GM18858 (cell line): ENCODE results near the gene BEST1.
"Not testable (repeated sequence)": the region's sequence is repeated elsewhere in the genome, so short reads cannot be mapped to it uniquely, and the experiment has no call there.

ENCODE experiments used
- ATAC-seq: cut with Tn5 transposase; IDR thresholded peaks from one replicate; pipeline ENCODE4 v1.9.1; 2021; ENCODE audit not compliant: unreplicated experiment

Gene BEST1

DNA sequence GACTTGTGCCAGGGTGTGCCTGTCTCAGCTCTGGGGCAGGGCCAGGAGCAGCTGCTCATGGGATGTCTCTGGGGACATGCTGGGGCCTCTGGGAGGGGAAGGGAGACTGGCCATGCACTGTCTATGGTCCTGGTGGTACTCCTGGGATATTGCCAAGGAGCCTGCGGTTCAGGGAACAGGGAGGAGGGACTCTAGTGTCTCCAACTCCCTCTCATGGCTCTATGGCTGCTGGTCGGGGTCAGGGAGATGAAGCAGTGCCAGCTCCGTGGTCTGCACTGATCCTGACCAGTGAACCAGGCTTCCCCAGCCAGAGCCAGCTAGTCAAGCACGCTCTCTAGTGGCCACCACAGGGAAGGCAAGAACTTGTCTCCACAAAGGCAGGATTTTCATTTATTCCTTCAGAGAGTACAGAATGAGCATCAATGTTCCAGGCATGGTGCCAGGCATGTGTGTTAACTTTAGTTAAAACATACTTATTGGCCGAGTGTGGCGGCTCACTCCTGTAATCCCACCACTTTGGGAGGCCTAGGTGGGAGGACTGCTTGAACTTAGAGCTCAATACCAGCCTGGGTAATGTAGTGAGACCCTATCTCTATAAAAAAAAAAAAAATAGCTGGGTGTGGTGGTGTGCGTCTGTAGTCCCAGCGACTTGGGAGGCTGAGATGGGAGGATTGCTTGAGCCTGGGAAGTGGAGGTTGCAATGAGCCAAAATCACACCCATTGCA, 2.5 kb upstream of the BEST1 start:
- ATAC-seq, result no peak

DNA sequence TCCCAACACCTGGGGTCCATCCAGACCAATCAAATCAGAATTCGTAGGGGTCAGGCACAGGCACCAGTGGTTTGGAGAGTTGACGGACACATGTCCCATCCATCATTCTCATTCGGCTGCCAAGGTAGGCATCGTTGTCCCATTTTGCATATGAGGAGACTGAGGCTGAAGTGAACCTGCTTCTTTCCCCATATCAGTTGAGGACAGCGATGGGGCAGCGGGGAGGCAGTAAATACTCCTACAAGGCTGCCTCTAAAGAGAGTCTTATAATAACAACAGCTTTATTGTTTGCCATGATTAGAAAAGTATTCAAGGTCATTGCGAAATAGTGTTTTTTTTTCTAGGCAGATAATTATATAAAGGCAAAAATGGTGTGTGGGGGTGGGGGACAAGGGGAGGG, 1.6 kb upstream of the BEST1 start:
- no peak for ATAC-seq

DNA sequence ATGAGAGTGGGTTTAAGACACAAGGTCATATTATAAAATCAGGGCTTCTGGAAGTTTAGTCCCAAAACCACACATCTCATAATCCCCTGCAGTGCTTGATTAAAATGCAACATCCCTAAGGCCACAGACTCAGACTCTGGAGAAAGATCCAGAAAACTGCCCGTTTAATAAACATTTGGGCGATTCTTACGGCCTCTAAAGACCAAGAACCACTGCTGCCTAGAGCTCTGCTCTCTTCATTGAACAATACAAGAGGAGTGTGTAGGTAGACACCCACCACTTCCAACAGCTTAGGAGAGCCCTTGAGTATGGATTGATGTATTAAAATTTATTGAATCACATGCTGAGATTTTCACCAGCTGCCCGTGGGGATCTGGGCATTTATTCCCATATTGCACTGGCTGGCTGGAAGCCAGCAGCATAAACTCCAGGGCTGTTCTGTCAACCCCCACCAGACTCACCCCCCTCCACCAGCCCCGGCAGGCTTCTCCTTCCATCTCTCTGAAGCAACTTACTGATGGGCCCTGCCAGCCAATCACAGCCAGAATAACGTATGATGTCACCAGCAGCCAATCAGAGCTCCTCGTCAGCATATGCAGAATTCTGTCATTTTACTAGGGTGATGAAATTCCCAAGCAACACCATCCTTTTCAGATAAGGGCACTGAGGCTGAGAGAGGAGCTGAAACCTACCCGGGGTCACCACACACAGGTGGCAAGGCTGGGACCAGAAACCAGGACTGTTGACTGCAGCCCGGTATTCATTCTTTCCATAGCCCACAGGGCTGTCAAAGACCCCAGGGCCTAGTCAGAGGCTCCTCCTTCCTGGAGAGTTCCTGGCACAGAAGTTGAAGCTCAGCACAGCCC, 749 bp upstream of the BEST1 start:
- ATAC-seq, result no peak

DNA sequence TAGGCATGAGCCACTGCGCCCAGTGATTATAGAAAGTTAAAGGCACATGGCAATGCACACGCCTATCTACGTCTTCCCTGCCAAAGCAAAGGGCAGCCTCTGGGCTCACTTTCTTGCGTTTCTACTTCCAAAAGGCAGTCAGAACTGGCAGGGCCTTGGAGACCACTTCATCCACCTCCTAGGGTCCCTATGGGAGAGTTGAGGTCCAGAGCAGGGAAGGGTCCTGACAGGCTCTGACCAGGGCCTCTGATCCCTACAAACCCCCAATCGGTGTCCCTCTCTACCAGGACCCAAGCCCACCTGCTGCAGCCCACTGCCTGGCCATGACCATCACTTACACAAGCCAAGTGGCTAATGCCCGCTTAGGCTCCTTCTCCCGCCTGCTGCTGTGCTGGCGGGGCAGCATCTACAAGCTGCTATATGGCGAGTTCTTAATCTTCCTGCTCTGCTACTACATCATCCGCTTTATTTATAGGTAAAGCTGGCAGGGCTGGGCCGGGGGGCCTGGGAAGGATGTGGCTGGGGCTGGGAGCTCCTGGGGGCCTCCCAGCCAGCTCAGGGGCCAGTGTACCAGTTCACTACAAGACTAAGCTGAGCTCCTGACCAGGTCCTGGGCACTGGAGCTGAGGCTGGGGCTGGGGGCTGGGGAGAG, 1.5 kb downstream of the BEST1 start:
- no peak for ATAC-seq

DNA sequence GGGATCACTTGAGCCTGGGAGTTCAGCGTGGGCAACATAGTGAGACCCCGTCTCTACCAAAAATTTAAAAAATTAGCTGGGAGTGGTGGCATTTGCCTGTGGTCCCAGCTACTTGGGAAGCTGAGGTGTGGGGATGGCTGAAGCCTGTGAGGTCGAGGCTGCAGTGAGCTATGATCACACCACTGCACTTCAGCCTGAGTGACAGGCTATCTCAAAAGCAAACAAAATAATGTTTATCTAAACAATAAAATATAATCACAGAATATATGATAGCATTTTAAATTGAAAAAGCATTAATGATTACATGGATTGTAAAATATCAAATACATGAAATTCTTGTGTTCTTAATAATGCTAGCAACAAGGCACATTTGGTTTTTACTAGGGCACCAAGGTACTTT, 2.7 kb downstream of the BEST1 start:
- ATAC-seq, result no peak

DNA sequence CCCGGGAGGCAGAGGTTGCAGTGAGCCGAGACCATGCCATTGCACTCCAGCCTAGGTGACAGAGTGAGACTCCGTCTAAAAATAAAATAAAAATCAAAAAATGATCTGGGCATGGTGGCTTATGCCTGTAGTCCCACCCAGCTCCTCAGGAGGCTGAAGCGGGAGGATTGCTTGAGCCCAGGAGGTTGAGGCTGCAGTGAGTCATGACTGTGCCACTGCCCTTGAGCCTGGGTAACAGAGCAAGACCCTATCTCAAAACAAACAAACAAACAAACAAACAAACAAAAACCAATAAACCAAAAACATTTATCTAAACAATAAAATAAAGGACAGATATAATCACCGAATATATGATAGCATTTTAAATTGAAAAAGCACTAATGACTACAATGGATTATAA, 3.5 kb downstream of the BEST1 start:
- ATAC-seq, result not testable (repeated sequence)

DNA sequence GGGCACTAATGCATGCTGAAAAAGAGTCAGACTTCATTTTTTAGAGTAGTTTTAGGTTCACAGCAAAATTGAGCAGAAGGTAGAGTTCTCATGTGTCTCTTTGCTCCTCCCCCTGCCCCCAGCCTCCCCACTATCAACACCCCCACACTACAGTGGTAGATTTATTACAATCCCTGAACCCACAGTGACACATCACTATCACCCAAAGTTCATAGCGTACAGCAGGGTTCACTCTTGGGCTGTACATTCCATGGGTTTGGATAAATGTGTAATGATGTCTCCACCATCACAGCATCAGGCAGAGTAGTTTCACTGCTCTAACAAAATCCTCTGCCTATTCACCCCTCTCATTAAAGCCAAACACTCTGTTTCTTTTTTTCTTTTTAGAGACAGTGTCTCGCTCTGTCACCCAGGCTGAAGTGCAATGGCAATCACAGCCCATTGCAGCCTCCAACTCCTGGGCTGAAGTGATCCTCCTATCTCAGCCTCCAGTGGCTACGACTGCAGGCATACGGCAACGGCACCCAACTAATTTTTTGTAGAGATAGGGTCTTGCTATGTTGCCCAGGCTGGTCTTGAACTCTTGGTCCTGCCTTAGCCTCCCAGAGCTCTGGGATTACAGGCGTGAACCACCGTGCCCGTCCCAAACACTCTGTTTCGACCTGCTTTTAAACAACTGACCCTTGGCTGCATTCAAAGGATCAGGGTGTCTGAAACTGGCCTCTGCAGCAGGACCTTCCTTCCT, 4.1 kb downstream of the BEST1 start:
- ATAC-seq, result no peak

DNA sequence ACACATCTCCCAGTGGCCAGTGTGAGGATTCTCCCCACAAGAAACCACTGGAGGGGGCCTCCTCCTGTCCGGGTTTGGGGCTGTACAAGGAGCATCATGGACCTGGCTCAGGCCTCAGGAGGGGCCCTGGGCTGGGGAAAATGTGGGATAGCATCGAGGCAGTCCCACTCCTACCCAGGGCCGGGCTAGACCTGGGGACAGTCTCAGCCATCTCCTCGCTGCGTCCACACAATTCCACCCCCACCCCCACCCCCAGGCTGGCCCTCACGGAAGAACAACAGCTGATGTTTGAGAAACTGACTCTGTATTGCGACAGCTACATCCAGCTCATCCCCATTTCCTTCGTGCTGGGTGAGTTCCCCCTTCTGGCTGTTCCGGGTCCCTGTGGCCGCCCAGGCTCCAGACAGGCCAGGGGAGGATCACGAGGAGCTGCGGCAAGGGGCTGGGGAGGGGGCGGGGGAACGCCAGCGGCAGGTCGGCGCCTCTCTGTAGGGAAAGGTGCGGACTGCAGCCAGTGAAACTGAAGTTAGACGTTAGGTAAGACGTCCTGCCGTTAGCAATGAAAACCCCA, 4.8 kb downstream of the BEST1 start:
- no peak for ATAC-seq

DNA sequence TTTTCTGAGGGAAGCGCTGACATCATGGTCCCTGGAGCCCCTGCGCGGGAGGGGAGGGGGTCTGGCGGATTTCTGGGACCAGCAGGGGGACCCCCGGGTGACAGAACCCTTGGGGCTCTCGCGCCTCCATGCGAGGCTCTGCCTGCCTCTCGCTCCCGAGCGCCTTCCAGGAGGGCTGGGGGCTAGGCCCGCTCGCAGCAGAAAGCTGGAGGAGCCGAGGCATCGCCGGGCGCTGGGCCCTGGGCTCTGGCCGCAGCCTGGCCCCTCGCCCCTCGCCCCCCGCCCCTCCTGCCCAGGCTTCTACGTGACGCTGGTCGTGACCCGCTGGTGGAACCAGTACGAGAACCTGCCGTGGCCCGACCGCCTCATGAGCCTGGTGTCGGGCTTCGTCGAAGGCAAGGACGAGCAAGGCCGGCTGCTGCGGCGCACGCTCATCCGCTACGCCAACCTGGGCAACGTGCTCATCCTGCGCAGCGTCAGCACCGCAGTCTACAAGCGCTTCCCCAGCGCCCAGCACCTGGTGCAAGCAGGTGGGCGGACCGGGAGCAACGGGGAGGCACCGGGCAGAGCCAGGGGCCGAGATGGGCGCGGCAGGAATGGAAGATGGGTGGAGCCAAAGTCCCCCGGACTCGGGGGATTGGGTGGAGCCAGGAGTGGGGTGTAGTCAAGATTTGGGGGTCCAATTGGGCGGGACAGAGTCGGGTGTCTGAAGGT, 5.4 kb downstream of the BEST1 start:
- ATAC-seq, result no peak

DNA sequence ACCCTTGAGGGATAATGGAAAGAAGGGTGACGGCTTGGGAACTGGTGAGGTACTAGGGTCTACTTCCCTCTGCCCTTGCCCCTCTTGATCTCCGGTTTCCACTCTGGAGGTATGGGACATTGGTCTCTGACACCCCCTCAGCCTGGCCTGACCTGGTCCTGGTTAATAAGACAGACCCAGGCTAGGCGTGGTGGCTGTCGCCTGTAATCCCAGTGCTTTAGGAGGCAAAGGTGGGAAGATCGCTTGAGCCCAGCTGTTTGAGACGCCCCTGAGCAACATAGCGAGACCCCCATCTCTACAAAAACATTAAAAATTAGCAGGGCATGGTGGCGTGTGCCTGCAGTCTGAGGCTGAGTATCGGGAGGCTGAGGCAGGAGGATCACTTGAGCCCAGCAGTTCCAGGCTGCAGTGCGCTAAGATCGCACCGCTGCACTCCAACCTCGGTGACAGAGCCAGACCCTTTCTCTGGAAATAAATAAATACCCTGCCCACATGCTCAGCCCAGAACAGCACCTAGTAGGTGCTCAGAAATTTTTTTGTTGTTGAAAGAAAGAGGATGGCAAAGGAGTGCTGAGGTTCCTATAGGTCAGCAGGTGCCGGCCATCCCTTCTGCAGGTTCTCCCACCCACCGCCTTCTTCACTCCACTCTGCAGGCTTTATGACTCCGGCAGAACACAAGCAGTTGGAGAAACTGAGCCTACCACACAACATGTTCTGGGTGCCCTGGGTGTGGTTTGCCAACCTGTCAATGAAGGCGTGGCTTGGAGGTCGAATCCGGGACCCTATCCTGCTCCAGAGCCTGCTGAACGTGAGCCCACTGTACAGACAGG, 6.3 kb downstream of the BEST1 start:
- ATAC-seq, result no peak

DNA sequence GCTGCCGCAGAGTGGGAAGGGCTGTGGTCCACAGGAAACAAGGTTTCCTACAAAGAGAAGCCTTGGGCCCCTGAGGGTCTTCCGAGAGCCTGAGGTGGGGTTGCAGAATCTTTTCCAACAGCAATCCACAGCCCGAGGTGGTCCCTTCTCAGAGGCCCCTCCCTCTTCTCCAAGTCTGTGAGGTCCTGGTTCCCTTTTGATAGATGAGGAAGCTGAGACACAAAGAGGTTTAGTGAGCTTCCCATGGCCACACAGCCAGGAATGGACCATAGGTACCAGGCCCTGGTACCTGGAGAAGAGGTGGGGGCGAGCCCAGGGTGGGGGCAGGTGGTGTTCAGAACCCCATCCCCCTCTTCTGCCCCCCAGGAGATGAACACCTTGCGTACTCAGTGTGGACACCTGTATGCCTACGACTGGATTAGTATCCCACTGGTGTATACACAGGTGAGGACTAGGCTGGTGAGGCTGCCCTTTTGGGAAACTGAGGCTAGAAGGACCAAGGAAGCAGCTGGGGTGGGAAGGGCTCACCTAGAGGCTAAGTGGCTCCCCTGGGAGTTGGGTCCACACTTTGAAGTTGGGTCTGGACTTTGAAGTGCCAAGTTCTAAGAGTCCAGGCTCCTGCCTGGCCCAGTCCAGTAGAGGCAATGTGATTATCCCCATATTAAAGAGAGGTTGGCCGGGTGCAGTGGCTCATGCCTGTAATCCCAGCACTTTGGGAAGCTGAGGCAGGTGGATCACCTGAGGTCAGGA, 7.0 kb downstream of the BEST1 start:
- no peak for ATAC-seq

DNA sequence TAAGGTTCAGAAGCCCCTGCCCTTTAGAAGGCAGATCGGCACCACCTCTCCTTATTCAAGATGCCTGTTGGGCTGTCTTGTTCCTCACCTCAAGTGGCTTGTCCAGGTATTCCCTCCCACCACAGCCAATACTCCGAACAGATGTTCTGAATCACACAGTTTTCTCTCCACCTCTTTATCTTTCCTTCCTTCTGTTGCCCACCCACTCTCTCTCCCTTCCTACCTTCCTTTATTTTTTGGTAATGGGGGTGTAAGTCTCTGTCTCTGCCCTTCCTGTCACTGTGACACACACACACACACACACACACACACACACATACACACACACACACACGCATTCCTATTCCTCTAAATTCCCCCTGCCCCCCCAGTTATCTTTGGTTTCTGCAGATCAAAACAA, 8.4 kb downstream of the BEST1 start:
- ATAC-seq, result no peak

DNA sequence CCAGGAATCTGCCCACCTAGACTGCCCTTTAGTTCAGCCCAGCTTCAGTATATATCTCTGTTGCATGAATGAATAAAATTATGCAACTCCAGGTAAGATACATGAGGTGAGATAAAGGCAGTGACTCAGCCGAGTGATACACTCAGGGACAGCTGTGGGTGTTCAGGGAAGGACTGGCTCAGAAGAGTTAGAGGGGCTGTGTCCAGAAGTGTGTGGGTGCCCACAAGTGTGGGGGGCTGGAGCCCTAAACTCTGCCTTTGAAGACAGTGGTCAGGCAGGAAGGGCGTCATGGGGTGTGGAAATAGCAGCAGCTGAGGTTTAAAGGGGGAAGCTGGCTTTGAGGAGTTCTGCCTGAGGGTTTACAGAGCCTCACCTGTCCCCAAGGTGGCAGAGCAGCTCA, 9.0 kb downstream of the BEST1 start:
- no peak for ATAC-seq

DNA sequence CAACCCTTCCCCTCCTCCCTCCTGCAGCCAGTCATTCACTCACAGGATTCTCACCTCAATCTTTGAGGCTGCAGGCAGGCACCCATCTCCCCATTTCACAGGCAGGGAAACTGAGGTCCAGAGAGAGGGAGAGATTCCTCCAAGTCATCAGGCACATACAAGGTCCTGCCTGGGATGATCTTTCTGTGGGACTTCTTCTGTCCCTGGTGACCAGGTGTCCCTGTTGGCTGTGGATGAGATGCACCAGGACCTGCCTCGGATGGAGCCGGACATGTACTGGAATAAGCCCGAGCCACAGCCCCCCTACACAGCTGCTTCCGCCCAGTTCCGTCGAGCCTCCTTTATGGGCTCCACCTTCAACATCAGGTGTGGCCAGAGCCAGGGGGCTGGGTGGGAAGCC, 9.5 kb downstream of the BEST1 start:
- ATAC-seq, result no peak

DNA sequence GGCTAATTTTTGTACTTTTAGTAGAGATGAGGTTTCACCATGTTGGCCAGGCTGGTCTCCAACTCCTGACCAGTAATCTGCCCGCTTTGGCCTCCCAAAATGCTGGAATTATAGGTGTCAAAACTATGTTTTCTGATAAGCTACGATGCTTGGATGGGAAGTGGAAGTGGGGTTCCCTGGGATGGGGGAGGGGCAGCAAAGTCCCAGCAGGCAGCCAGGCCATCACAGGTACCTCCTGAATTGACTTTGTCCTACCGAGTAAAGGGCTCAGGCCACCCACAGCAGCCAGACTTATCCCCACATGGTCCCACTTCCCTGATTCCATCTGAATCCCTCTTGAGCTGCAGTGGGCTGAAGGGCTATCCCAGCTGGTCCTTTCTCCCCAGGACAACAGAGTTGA, 10.4 kb downstream of the BEST1 start:
- ATAC-seq, result no peak

DNA sequence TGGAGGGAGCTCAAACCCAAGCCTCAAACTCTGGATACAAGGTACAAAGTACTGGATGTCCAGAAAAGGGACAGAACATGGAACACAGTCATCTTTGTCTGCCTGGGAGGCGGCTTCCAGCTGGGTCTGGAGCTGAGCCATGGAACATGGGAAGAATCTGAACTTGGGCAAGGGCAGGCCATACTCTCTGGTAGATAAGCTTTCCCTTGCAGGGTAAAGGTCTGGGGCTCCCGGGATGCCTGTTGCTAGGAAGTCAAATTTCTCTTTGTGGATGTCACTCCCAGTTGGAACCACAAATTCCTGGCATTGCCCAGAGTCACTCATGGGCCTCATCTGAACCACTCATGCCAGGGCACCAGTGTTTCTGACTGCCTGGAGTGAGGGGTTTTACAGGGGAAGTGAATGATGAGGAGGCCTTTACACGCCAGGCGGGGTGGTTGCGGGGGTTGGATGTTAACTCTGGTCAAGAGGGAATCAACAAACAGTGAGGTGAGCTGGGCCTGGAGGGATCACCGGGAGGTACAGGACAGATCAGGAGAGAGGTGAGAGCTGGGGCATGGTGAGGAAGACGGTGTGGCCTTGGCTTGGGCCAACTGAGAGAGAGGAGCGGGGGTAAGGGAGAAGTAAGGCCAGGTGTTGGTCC, 11.5 kb downstream of the BEST1 start:
- no peak for ATAC-seq

DNA sequence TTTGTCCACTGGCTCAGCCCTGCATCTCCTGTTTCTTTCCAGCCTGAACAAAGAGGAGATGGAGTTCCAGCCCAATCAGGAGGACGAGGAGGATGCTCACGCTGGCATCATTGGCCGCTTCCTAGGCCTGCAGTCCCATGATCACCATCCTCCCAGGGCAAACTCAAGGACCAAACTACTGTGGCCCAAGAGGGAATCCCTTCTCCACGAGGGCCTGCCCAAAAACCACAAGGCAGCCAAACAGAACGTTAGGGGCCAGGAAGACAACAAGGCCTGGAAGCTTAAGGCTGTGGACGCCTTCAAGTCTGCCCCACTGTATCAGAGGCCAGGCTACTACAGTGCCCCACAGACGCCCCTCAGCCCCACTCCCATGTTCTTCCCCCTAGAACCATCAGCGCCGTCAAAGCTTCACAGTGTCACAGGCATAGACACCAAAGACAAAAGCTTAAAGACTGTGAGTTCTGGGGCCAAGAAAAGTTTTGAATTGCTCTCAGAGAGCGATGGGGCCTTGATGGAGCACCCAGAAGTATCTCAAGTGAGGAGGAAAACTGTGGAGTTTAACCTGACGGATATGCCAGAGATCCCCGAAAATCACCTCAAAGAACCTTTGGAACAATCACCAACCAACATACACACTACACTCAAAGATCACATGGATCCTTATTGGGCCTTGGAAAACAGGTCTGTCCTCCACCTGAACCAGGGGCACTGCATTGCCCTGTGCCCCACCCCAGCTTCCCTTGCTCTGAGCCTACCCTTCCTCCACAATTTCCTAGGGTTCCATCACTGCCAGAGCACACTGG, 12.3 kb downstream of the BEST1 start:
- no peak for ATAC-seq

DNA sequence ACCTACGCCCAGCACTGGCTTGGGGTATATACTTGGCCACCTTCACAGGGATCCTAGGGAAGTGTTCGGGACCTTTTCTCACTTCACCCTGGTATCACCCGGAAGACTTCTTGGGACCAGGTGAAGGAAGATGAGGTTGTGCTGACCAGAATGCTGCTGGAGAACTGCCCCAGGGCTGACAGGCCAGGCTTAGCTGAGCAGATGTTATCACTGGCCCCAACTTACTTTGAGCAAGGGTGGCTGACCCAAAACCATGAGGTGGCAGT, 12.8 kb downstream of the BEST1 start:
- no peak for ATAC-seq
